ENCODE data around the gene UBE2Z. TPM values are rescaled to one million over a fixed set of nuclear protein-coding genes. Genes with fewer than 3 reads are reported as not detected.

The UBE2Z gene
- total and polyA plus RNA-seq, 2 of the 13 experiments (the other 11 are each of a cell fraction or from before 2014, with no cell fraction given): 63.2 to 122 TPM

DNA sequence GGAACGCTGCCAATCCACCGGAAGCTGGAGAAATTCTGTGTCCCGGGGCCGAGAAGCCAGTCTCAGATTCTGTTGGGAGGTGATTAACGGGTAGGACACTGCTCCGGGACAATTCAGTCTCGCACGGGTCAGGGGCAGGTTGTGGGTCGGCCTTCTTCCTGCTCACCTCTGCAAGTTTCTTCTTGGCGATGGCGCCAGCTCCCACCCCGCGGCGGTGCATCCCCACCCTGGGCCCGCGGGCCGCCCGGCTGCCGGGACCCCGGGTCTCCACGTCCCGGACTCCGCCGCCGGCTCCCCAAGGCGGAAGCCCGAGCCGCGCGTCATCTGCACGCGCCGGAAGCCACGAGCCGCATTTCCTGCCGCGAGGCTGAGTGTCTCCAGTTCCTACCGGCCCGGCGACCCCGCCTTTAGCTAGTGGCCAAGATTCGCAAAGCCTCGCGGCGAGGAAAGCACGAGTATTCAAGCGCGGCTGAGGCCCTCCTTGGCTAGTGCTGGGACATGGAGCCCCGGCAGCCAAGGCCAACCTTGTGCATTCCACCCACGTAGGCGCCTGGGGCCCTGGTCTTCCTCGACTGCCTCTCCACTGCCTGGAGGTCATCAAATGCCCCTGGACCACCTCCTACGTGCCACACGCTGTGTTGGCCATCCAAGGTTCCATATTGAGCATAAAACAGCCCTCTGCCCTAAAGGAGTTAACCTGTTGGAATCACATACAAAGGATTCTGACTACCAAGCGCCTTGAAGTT, 36.5 kb downstream of the UBE2Z start, which contains the start of gene SNF8 (continued):
- TF ChIP-seq, protein P1, sequence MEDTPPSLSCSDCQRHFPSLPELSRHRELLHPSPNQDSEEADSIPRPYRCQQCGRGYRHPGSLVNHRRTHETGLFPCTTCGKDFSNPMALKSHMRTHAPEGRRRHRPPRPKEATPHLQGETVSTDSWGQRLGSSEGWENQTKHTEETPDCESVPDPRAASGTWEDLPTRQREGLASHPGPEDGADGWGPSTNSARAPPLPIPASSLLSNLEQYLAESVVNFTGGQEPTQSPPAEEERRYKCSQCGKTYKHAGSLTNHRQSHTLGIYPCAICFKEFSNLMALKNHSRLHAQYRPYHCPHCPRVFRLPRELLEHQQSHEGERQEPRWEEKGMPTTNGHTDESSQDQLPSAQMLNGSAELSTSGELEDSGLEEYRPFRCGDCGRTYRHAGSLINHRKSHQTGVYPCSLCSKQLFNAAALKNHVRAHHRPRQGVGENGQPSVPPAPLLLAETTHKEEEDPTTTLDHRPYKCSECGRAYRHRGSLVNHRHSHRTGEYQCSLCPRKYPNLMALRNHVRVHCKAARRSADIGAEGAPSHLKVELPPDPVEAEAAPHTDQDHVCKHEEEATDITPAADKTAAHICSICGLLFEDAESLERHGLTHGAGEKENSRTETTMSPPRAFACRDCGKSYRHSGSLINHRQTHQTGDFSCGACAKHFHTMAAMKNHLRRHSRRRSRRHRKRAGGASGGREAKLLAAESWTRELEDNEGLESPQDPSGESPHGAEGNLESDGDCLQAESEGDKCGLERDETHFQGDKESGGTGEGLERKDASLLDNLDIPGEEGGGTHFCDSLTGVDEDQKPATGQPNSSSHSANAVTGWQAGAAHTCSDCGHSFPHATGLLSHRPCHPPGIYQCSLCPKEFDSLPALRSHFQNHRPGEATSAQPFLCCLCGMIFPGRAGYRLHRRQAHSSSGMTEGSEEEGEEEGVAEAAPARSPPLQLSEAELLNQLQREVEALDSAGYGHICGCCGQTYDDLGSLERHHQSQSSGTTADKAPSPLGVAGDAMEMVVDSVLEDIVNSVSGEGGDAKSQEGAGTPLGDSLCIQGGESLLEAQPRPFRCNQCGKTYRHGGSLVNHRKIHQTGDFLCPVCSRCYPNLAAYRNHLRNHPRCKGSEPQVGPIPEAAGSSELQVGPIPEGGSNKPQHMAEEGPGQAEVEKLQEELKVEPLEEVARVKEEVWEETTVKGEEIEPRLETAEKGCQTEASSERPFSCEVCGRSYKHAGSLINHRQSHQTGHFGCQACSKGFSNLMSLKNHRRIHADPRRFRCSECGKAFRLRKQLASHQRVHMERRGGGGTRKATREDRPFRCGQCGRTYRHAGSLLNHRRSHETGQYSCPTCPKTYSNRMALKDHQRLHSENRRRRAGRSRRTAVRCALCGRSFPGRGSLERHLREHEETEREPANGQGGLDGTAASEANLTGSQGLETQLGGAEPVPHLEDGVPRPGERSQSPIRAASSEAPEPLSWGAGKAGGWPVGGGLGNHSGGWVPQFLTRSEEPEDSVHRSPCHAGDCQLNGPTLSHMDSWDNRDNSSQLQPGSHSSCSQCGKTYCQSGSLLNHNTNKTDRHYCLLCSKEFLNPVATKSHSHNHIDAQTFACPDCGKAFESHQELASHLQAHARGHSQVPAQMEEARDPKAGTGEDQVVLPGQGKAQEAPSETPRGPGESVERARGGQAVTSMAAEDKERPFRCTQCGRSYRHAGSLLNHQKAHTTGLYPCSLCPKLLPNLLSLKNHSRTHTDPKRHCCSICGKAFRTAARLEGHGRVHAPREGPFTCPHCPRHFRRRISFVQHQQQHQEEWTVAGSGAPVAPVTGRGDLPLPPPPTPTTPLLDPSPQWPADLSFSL (CRISPR knock-in tag; IDR thresholded peaks at IDR 0.05): no peak
- peak; percentile 87 for TF ChIP-seq BRCA1 (CRISPR knock-in tag; IDR thresholded peaks at IDR 0.05)
- TF ChIP-seq, protein P2, sequence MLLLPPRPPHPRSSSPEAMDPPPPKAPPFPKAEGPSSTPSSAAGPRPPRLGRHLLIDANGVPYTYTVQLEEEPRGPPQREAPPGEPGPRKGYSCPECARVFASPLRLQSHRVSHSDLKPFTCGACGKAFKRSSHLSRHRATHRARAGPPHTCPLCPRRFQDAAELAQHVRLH (CRISPR knock-in tag; IDR thresholded peaks at IDR 0.05; ENCODE audit: borderline replicate concordance, low read depth): peak; percentile 96; the same call in 1 of the 2 replicates
- TF ChIP-seq, protein P3, sequence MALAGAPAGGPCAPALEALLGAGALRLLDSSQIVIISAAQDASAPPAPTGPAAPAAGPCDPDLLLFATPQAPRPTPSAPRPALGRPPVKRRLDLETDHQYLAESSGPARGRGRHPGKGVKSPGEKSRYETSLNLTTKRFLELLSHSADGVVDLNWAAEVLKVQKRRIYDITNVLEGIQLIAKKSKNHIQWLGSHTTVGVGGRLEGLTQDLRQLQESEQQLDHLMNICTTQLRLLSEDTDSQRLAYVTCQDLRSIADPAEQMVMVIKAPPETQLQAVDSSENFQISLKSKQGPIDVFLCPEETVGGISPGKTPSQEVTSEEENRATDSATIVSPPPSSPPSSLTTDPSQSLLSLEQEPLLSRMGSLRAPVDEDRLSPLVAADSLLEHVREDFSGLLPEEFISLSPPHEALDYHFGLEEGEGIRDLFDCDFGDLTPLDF (CRISPR knock-in tag; IDR thresholded peaks at IDR 0.05): peak; percentile 80; the same call in 1 of the 2 replicates
- TF ChIP-seq PITX1 (CRISPR knock-in tag; IDR thresholded peaks at IDR 0.05): peak; percentile 91
- no peak for TF ChIP-seq CEBPB (IDR thresholded peaks at IDR 0.05; ENCODE audit: borderline replicate concordance, low read depth, low read length)
- peak; percentile 99 for TF ChIP-seq MYC (CRISPR knock-in tag; IDR thresholded peaks at IDR 0.05; ENCODE audit: borderline replicate concordance)
- peak; percentile 66 for TF ChIP-seq NCOA2 (CRISPR knock-in tag; IDR thresholded peaks at IDR 0.05)
- TF ChIP-seq ZNF761 (CRISPR knock-in tag; conservative IDR thresholded peaks at IDR 0.05): peak; percentile 88
- TF ChIP-seq, protein P4, sequence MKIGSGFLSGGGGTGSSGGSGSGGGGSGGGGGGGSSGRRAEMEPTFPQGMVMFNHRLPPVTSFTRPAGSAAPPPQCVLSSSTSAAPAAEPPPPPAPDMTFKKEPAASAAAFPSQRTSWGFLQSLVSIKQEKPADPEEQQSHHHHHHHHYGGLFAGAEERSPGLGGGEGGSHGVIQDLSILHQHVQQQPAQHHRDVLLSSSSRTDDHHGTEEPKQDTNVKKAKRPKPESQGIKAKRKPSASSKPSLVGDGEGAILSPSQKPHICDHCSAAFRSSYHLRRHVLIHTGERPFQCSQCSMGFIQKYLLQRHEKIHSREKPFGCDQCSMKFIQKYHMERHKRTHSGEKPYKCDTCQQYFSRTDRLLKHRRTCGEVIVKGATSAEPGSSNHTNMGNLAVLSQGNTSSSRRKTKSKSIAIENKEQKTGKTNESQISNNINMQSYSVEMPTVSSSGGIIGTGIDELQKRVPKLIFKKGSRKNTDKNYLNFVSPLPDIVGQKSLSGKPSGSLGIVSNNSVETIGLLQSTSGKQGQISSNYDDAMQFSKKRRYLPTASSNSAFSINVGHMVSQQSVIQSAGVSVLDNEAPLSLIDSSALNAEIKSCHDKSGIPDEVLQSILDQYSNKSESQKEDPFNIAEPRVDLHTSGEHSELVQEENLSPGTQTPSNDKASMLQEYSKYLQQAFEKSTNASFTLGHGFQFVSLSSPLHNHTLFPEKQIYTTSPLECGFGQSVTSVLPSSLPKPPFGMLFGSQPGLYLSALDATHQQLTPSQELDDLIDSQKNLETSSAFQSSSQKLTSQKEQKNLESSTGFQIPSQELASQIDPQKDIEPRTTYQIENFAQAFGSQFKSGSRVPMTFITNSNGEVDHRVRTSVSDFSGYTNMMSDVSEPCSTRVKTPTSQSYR (CRISPR knock-in tag; IDR thresholded peaks at IDR 0.05; ENCODE audit: borderline replicate concordance): peak; percentile 56; the same call in 1 of the 2 replicates
- peak; percentile 94 for TF ChIP-seq SAFB2 (CRISPR knock-in tag; IDR thresholded peaks at IDR 0.05; ENCODE audit: borderline replicate concordance, low read depth)
- TF ChIP-seq, protein P5, sequence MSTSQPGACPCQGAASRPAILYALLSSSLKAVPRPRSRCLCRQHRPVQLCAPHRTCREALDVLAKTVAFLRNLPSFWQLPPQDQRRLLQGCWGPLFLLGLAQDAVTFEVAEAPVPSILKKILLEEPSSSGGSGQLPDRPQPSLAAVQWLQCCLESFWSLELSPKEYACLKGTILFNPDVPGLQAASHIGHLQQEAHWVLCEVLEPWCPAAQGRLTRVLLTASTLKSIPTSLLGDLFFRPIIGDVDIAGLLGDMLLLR (CRISPR knock-in tag; IDR thresholded peaks at IDR 0.05): peak; percentile 89
- TF ChIP-seq JUND (CRISPR knock-in tag; IDR thresholded peaks at IDR 0.05): peak; percentile 47; the same call in 1 of the 2 replicates
- no peak for TF ChIP-seq HDAC6 (IDR thresholded peaks at IDR 0.05; ENCODE audit: low read depth, low read length)
- TF ChIP-seq, protein P6, sequence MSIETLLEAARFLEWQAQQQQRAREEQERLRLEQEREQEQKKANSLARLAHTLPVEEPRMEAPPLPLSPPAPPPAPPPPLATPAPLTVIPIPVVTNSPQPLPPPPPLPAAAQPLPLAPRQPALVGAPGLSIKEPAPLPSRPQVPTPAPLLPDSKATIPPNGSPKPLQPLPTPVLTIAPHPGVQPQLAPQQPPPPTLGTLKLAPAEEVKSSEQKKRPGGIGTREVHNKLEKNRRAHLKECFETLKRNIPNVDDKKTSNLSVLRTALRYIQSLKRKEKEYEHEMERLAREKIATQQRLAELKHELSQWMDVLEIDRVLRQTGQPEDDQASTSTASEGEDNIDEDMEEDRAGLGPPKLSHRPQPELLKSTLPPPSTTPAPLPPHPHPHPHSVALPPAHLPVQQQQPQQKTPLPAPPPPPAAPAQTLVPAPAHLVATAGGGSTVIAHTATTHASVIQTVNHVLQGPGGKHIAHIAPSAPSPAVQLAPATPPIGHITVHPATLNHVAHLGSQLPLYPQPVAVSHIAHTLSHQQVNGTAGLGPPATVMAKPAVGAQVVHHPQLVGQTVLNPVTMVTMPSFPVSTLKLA (IDR thresholded peaks at IDR 0.05): peak; percentile 18; the same call in 1 of the 2 replicates

Measured in HepG2 (cell line).